ENCODE results near the gene AKAP10. TPM values are rescaled to one million over a fixed set of nuclear protein-coding genes. Genes with fewer than 3 reads are reported as not detected.

Gene AKAP10
- total and polyA plus RNA-seq, 2 of the 4 experiments (the other 2 are of a cell fraction), result 12.7 to 18.6 TPM

DNA sequence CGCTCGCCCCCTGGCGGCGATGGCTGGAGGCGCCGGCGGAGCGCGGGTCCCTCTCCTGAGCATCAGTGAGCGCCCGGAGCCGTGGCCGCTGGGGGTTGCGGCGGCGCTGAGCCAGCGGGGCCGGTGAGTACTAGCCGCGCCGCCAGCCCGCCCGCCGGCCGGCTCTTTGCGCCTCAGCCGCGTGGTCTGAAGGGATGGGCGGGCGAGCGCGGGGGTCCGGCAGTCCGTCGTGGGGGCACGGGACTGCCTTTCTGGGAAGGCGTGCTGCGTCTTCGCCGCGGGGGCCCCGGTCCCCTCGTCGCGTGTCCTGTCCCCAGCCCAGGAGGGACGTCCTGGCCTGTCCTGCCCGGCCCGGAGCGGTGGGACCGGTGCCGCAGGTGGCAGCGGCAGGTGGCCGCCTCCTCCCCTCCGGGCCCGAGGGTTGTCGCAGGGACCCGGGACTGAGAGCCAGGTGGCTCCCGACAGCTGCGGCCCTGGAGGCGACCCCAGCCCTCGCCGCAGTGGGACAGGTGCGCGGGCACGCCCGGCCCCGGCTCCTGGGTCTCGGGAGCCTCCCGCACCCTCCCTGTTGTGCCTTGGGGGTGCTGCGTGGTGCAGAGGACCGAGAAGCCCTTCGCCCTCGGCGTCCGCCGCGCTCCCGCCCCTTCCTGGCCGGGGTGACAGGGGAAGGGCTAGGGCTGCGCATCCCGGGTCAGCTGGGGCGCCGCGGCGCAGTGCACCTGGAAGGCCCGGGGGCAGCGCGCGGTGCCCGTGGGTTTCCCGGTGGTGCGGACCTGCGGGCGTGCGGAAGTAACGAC, 31.9 kb upstream of the AKAP10 start, which contains the start of gene SPECC1:
Gene SPECC1 (plus strand): TSS at position 58 of the 797 bp plus-strand sequence. CDS start 87,293 bp downstream, outside the sequence.
- Histone ChIP-seq H2BK15ac (ENCODE audit: low read depth, low read length) (0 out of 3 replicates have a peak within 1 kb of the TSS, but pooled peaks have one; percentile 28), H4K20me1 (ENCODE audit: insufficient read depth, low read length) (no peaks in the 10 kb centered on the region), H3K9me3 (ENCODE audit: control insufficient read depth, insufficient read depth, low read length) (no peaks in the 10 kb centered on the region), H3K36me3 (ENCODE audit: control insufficient read depth, insufficient read depth, low read length) (no peaks in the 10 kb centered on the region), H2BK120ac (ENCODE audit: low read depth, low read length) (peak within 1 kb of the TSS; percentile 44; the same call in 1 of the 2 replicates), H2AFZ (replicated peaks; ENCODE audit: low read length, poor library complexity) (peak within 1 kb of the TSS; percentile 100), H4K91ac (ENCODE audit: insufficient read depth, low read depth, low read length) (peak within 1 kb of the TSS; percentile 39; the same call in 1 of the 2 replicates), H2AK9ac (replicated peaks; ENCODE audit: low read depth, low read length, poor library complexity) (peak within 1 kb of the TSS; percentile 66), H3K4me1 (ENCODE audit: control insufficient read depth, insufficient read depth, low read length) (no peaks in the 10 kb centered on the region), H3K9me1 (ENCODE audit: insufficient read depth, low read length) (no peaks in the 10 kb centered on the region), H3K79me1 (ENCODE audit: low read depth in 1 of 2, low read length in 2 of 2) (no peaks in the 10 kb centered on the region), H3K23ac (ENCODE audit: low read depth, low read length) (0 out of 2 replicates have a peak within 1 kb of the TSS, but pooled peaks have one; percentile 31), H4K5ac (ENCODE audit: low read depth, low read length) (no peak within 1 kb of the TSS), H3K27ac (ENCODE audit: insufficient read depth, low read length) (no peak within 1 kb of the TSS), H3K14ac (replicated peaks; ENCODE audit: low read depth, low read length) (peak within 1 kb of the TSS; percentile 88; the same call in 1 of the 2 replicates), H2BK20ac (ENCODE audit: low read depth, low read length) (no peak within 1 kb of the TSS; the same call in 1 of the 2 replicates), H3K18ac (ENCODE audit: low read depth, low read length) (no peak within 1 kb of the TSS), H3K27me3 (ENCODE audit: control insufficient read depth, insufficient read depth, low read length) (peaks cover 36% of the 10 kb centered on the region), H3K56ac (ENCODE audit: extremely low read depth, insufficient read depth, low read length) (0 out of 2 replicates have a peak within 1 kb of the TSS, but pooled peaks have one; percentile 20), H3K4ac (ENCODE audit: low read depth, low read length) (peak within 1 kb of the TSS; percentile 60; the same call in 1 of the 2 replicates), H3K4me2 (ENCODE audit: low read depth, low read length) (peak within 1 kb of the TSS; percentile 92), H2BK5ac (ENCODE audit: low read depth, low read length, poor library complexity, severe bottlenecking) (no peak within 1 kb of the TSS), H2AK5ac (ENCODE audit: low read depth, low read length) (no peak within 1 kb of the TSS), H3K4me3 (ENCODE audit: insufficient read depth, low read depth, low read length) (peak within 1 kb of the TSS; percentile 51), H4K8ac (ENCODE audit: low read depth in 2 of 2, low read length in 2 of 2) (peak within 1 kb of the TSS in 1 of 2 experiments; percentile 80; a peak in 1 of 4 replicates), H3K9ac (ENCODE audit: low read depth, low read length) (peak within 1 kb of the TSS; percentile 31)
- ChIA-PET POLR2A (ENCODE audit: unreplicated experiment) (no interaction called here), CTCF (interaction anchor here (0.6 to 1.7 kb wide), 12 partner anchors 11 to 214 kb away, joined by 3 to 7 read pairs (median 4); no protein-coding TSS in a partner anchor)
- in situ Hi-C loops (cut with MboI; ENCODE audit: low sequenced_read_pairs) (no loop called here), dilution Hi-C loops (cut with HindIII; ENCODE audit: low sequenced_read_pairs, unreplicated experiment) (no loop called here), intact Hi-C loops (cut with micrococcal nuclease) (loop anchor here (1.0 to 5.0 kb wide), 2 partner anchors 93 to 107 kb away; no protein-coding TSS in a partner anchor)
- WGBS, 2 experiments (ENCODE audit: extremely low coverage in 2 of 2, insufficient read length in 1 of 2), result 0% methylated on average over 29 of the region's 96 CpGs; no CpG with 5 or more reads in 1 of the 2 experiments
- TF ChIP-seq CEBPB (IDR thresholded peaks at IDR 0.05; ENCODE audit: low read depth, low read length) (no peak), SMC3 (IDR thresholded peaks at IDR 0.05; ENCODE audit: low read depth, low read length) (peak; percentile 44; the same call in 1 of the 2 replicates), RAD21 (IDR thresholded peaks at IDR 0.05; ENCODE audit: low read length) (peak; percentile 53)
- TF ChIP-seq, protein P1, sequence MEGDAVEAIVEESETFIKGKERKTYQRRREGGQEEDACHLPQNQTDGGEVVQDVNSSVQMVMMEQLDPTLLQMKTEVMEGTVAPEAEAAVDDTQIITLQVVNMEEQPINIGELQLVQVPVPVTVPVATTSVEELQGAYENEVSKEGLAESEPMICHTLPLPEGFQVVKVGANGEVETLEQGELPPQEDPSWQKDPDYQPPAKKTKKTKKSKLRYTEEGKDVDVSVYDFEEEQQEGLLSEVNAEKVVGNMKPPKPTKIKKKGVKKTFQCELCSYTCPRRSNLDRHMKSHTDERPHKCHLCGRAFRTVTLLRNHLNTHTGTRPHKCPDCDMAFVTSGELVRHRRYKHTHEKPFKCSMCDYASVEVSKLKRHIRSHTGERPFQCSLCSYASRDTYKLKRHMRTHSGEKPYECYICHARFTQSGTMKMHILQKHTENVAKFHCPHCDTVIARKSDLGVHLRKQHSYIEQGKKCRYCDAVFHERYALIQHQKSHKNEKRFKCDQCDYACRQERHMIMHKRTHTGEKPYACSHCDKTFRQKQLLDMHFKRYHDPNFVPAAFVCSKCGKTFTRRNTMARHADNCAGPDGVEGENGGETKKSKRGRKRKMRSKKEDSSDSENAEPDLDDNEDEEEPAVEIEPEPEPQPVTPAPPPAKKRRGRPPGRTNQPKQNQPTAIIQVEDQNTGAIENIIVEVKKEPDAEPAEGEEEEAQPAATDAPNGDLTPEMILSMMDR (conservative IDR thresholded peaks at IDR 0.05; ENCODE audit: low read depth, low read length), result peak; percentile 96
- DNase-seq, result peak; percentile 43
- no TSS peak for BruUV-seq (replicated peaks)
- peak; percentile 99 for ATAC-seq (ENCODE audit: low read depth)
